HepG2 (cell line): ENCODE results near the gene HINFP. TPM values are rescaled to one million over a fixed set of nuclear protein-coding genes. Genes with fewer than 3 reads are reported as not detected.
A peak's percentile ranks its signal among the peaks of the same experiment; 100 is the strongest.

Experiments used
- BCL6 ChIP-seq: IDR thresholded peaks from 2 replicates; pipeline ENCODE4 v1.6.1; 2016; ENCODE audit warnings: missing genetic modification reagents, missing compliant biosample characterization
- CHD2 ChIP-seq: IDR thresholded peaks from 2 replicates; pipeline ENCODE4 v1.6.1; 2011; ENCODE audit warnings: low read depth, low read length, improper control_type of control experiment
- CHD4 ChIP-seq: fragments of 200-600 bp; sonication (generic); IDR thresholded peaks from 2 replicates; pipeline ENCODE4 v1.7.0; 2017; ENCODE audit warnings: mild to moderate bottlenecking, low read length, borderline replicate concordance
- EED ChIP-seq: sonication (generic); formaldehyde crosslinking; IDR thresholded peaks from 2 replicates; pipeline ENCODE4 v1.5.0; 2020; ENCODE audit warnings: mild to moderate bottlenecking, missing genetic modification reagents
- ELF1 ChIP-seq: sonication (generic); formaldehyde crosslinking; IDR thresholded peaks from 2 replicates; pipeline ENCODE4 v1.4.0; 2020; ENCODE audit warnings: missing genetic modification reagents
- EP300 ChIP-seq, 3 experiments: sonication (generic) in 1 of 3; formaldehyde crosslinking in 1 of 3; IDR thresholded peaks; 2 replicates each; pipeline versions ENCODE4 v1.5.1 to v1.6.1; 2011 to 2020; ENCODE audit warnings: low read depth in 2 of 3, low read length in 2 of 3, borderline replicate concordance in 1 of 3, improper control_type of control experiment in 1 of 3, mild to moderate bottlenecking in 1 of 3, missing genetic modification reagents in 1 of 3, moderate library complexity in 1 of 3
- HNF4A ChIP-seq: sonication (generic); formaldehyde crosslinking; IDR thresholded peaks from 2 replicates; pipeline ENCODE4 v1.4.0; 2020; ENCODE audit warnings: missing genetic modification reagents
- HOXA9 ChIP-seq: sonication (generic); formaldehyde crosslinking; IDR thresholded peaks from 2 replicates; pipeline ENCODE4 v1.8.1; 2022; ENCODE audit warnings: missing genetic modification reagents, mild to moderate bottlenecking, moderate library complexity, borderline replicate concordance
- KAT7 ChIP-seq: IDR thresholded peaks from 2 replicates; pipeline ENCODE4 v1.6.1; 2018; ENCODE audit warnings: borderline replicate concordance, missing compliant biosample characterization
- NCOA1 ChIP-seq: sonication (generic); formaldehyde crosslinking; IDR thresholded peaks from 2 replicates; pipeline ENCODE4 v1.9.0; 2021; ENCODE audit warnings: missing genetic modification reagents
- NR3C1 ChIP-seq: sonication (generic); formaldehyde crosslinking; IDR thresholded peaks from 2 replicates; pipeline ENCODE4 v1.4.0; 2020; ENCODE audit warnings: missing genetic modification reagents
- POLR2A ChIP-seq, 2 experiments: IDR thresholded peaks; 2 replicates each; pipeline ENCODE4 v1.6.1; 2011; ENCODE audit warnings: low read depth in 2 of 2, low read length in 2 of 2, mild to moderate bottlenecking in 1 of 2, moderate library complexity in 1 of 2; ENCODE audit not compliant: insufficient read depth in 1 of 2
- PRPF4 ChIP-seq: fragments of 200-400 bp; formaldehyde crosslinking; IDR thresholded peaks from 2 replicates; pipeline ENCODE4 v1.6.1; 2016; ENCODE audit warnings: low read length, low read depth; ENCODE audit not compliant: poor library complexity, severe bottlenecking
- RORA ChIP-seq: sonication (generic); formaldehyde crosslinking; IDR thresholded peaks from 2 replicates; pipeline ENCODE4 v1.5.0; 2020; ENCODE audit warnings: mild to moderate bottlenecking, missing genetic modification reagents, moderate library complexity
- TBX3 ChIP-seq: fragments of 450-650 bp; IDR thresholded peaks from 2 replicates; pipeline ENCODE4 v1.6.1; 2017; ENCODE audit warnings: antibody characterized with exemption, mild to moderate bottlenecking, inconsistent platforms, borderline replicate concordance
- TMF1 ChIP-seq: sonication (generic); formaldehyde crosslinking; IDR thresholded peaks from 2 replicates; pipeline ENCODE4 v1.8.1; 2022; ENCODE audit warnings: low read depth, missing genetic modification reagents
- ZC3H4 ChIP-seq: sonication (generic); formaldehyde crosslinking; IDR thresholded peaks from 2 replicates; pipeline ENCODE4 v1.4.0; 2020; ENCODE audit warnings: missing genetic modification reagents, borderline replicate concordance
- ZFP36 ChIP-seq: fragments of 150-350 bp; IDR thresholded peaks from 2 replicates; pipeline ENCODE4 v1.6.1; 2018; ENCODE audit warnings: borderline replicate concordance, low read length, low read depth; ENCODE audit not compliant: partially characterized antibody
- ZNF224 ChIP-seq: sonication (generic); formaldehyde crosslinking; IDR thresholded peaks from 2 replicates; pipeline ENCODE4 v1.5.0; 2020; ENCODE audit warnings: mild to moderate bottlenecking, missing genetic modification reagents
- ZNF292 ChIP-seq: sonication (generic); formaldehyde crosslinking; IDR thresholded peaks from 2 replicates; pipeline ENCODE4 v1.8.1; 2022; ENCODE audit warnings: mild to moderate bottlenecking, low read depth, missing genetic modification reagents, borderline replicate concordance
- ZNF333 ChIP-seq: sonication (generic); formaldehyde crosslinking; IDR thresholded peaks from 2 replicates; pipeline ENCODE4 v1.4.0; 2020; ENCODE audit warnings: mild to moderate bottlenecking, missing genetic modification reagents, borderline replicate concordance
- ZNF513 ChIP-seq: sonication (generic); formaldehyde crosslinking; conservative IDR thresholded peaks from 2 replicates; pipeline ENCODE4 v1.5.0; 2020; ENCODE audit warnings: missing genetic modification reagents
- ZNF7 ChIP-seq: IDR thresholded peaks from 2 replicates; pipeline ENCODE4 v1.6.1; 2016; ENCODE audit warnings: missing biosample characterization, missing genetic modification reagents
- ZNF766 ChIP-seq: sonication (generic); formaldehyde crosslinking; IDR thresholded peaks from 2 replicates; pipeline ENCODE4 v1.5.0; 2020; ENCODE audit warnings: missing genetic modification reagents, borderline replicate concordance
- ZNF788 ChIP-seq: sonication (generic); formaldehyde crosslinking; IDR thresholded peaks from 2 replicates; pipeline ENCODE4 v1.5.0; 2020; ENCODE audit warnings: mild to moderate bottlenecking, missing genetic modification reagents, borderline replicate concordance
- ZSCAN25 ChIP-seq: sonication (generic); formaldehyde crosslinking; IDR thresholded peaks from 2 replicates; pipeline ENCODE4 v1.8.0; 2022; ENCODE audit warnings: mild to moderate bottlenecking, missing genetic modification reagents
- ZSCAN31 ChIP-seq: sonication (generic); formaldehyde crosslinking; IDR thresholded peaks from 2 replicates; pipeline ENCODE4 v1.5.0; 2020; ENCODE audit warnings: low read depth, mild to moderate bottlenecking, missing genetic modification reagents
- polyA plus RNA-seq, 8 experiments: library from polyadenylated mRNA; depleted of rRNA in 3 of 8; stranded (reverse) in 7 of 8; unstranded in 1 of 8; fragments of >200 nt; fragmentation: Illumina TruSeq in 4 of 8; extraction: Trizol in 4 of 8; gene quantifications; 2 replicates each; pipeline versions ENCODE4 v1.2.1 to v1.2.3, GENCODE V29; 2011 to 2016; ENCODE audit warnings: low read depth in 4 of 8, missing spikeins in 1 of 8, mixed read lengths in 1 of 8; ENCODE audit not compliant: insufficient read depth in 1 of 8
- total RNA-seq, 5 experiments: library from RNA; depleted of rRNA; stranded (reverse); fragments of >200 nt; fragmentation: Illumina TruSeq; extraction: Trizol; gene quantifications; 2 replicates each; pipeline ENCODE4 v1.2.3, GENCODE V29; 2016; ENCODE audit warnings: low read depth in 1 of 5
- TF ChIP-seq, protein P1 (sequence below): sonication (generic); formaldehyde crosslinking; IDR thresholded peaks from 2 replicates; pipeline ENCODE4 v1.5.1; 2020; ENCODE audit warnings: missing genetic modification reagents, mild to moderate bottlenecking, borderline replicate concordance

Gene HINFP
- total and polyA plus RNA-seq, 2 of the 13 experiments (the other 11 are each of a cell fraction or from before 2014, with no cell fraction given): 15.1 to 21.4 TPM

DNA sequence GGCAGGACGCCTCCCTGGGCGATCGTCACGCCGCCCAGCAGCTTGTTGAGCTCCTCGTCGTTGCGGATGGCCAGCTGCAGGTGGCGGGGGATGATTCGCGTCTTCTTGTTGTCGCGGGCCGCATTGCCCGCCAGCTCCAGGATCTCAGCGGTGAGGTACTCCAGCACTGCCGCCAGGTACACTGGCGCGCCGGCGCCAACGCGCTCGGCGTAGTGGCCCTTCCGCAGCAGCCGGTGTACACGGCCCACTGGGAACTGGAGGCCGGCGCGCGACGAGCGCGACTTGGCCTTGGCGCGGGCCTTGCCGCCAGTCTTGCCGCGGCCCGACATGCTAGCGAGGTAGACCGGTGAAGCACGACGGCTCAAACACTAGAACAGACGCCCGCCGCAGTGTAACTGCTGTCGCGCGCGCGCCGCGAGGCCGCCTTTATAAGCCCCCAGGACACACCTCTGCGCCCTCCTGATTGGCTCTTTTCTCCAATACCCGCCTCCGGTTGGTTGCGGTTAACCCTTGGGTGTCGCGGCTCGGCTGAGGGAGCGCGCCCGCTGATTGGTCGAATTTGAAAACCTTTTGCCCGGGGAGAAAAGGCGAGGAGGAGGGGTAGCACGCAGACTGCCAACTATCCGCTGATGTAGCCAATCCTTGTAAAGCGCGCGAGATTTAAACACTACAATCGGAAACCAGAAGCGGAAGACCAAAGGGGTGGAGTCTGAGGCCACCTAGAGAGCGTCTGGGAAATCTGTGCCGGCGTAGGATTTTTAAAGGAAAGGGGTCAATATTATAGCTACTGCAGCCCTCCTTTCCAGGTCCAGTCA is 26.1 kb upstream of the HINFP start (continued):
- TF ChIP-seq ZC3H4 (CRISPR knock-in tag) (no peak), ZNF224 (CRISPR knock-in tag) (peak; percentile 95; the same call in 1 of the 2 replicates), CHD2 (no peak; the same call in 1 of the 2 replicates), RORA (no peak), HOXA9 (CRISPR knock-in tag) (peak; percentile 92), ZSCAN31 (CRISPR knock-in tag) (peak; percentile 88), NCOA1 (CRISPR knock-in tag) (peak; percentile 75), HNF4A (CRISPR knock-in tag) (no peak), ELF1 (peak; percentile 71; the same call in 1 of the 2 replicates), ZNF7 (CRISPR knock-in tag) (no peak), EP300 (IDR thresholded peaks at IDR 0.05; ENCODE audit: low read depth in 2 of 2, low read length in 2 of 2) (peak in 1 of 2 experiments; percentile 47; a peak in 2 of 4 replicates), EP300 (CRISPR knock-in tag; IDR thresholded peaks at IDR 0.05; ENCODE audit: borderline replicate concordance) (0 out of 2 replicates have a peak, but pooled peaks have one; percentile 10), KAT7 (CRISPR knock-in tag) (peak; percentile 21; the same call in 1 of the 2 replicates), ZFP36 (no peak), ZSCAN25 (CRISPR knock-in tag) (peak; percentile 72), TBX3 (0 out of 2 replicates have a peak, but pooled peaks have one; percentile 47), ZNF766 (CRISPR knock-in tag) (peak; percentile 55; the same call in 1 of the 2 replicates), TMF1 (peak; percentile 97; the same call in 1 of the 2 replicates), BCL6 (CRISPR knock-in tag) (no peak), POLR2A (IDR thresholded peaks at IDR 0.05; ENCODE audit: insufficient read depth in 1 of 2, low read depth in 2 of 2, low read length in 2 of 2) (peak; percentile 100), ZNF292 (CRISPR knock-in tag) (no peak), NR3C1 (CRISPR knock-in tag) (no peak), EED (CRISPR knock-in tag) (peak; percentile 84; the same call in 1 of the 2 replicates), ZNF788 (peak; percentile 85; the same call in 1 of the 2 replicates), PRPF4 (no peak), ZNF513 (peak; percentile 27; the same call in 1 of the 2 replicates), CHD4 (no peak), ZNF333 (peak; percentile 94)
- TF ChIP-seq, protein P1, sequence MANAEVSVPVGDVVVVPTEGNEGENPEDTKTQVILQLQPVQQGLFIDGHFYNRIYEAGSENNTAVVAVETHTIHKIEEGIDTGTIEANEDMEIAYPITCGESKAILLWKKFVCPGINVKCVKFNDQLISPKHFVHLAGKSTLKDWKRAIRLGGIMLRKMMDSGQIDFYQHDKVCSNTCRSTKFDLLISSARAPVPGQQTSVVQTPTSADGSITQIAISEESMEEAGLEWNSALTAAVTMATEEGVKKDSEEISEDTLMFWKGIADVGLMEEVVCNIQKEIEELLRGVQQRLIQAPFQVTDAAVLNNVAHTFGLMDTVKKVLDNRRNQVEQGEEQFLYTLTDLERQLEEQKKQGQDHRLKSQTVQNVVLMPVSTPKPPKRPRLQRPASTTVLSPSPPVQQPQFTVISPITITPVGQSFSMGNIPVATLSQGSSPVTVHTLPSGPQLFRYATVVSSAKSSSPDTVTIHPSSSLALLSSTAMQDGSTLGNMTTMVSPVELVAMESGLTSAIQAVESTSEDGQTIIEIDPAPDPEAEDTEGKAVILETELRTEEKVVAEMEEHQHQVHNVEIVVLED (CRISPR knock-in tag): peak; percentile 86
